Mesendoderm (in vitro differentiated cells): ENCODE data around the gene SRM.
A peak's percentile ranks its signal among the peaks of the same experiment; 100 is the strongest.
"Not testable (repeated sequence)": the region's sequence is repeated elsewhere in the genome, so short reads cannot be mapped to it uniquely, and the experiment has no call there.

ENCODE experiments used
- DNase-seq: peaks from one replicate; pipeline ENCODE4 v3.0.0; 2013
- H2AK5ac ChIP-seq: 2 replicates; pipeline ENCODE4 v1.6.1; 2013; ENCODE audit warnings: low read length, inconsistent platforms
- H2BK120ac ChIP-seq: 2 replicates; pipeline ENCODE4 v1.6.1; 2013; ENCODE audit warnings: low read depth, mild to moderate bottlenecking, low read length, moderate library complexity, mixed read lengths
- H2BK15ac ChIP-seq: replicated peaks from 2 replicates; pipeline ENCODE4 v1.6.1; 2013; ENCODE audit warnings: low read depth, mild to moderate bottlenecking, moderate library complexity
- H2BK5ac ChIP-seq: 2 replicates; pipeline ENCODE4 v1.6.1; 2013; ENCODE audit warnings: low read length, inconsistent platforms
- H3K18ac ChIP-seq: 2 replicates; pipeline ENCODE4 v1.6.1; 2013; ENCODE audit warnings: mild to moderate bottlenecking, low read length, mixed read lengths
- H3K23ac ChIP-seq: one replicate; pipeline ENCODE4 v1.6.1; 2013; ENCODE audit warnings: low read length
- H3K27ac ChIP-seq: 2 replicates; pipeline ENCODE4 v1.5.1; 2013; ENCODE audit warnings: low read depth, mild to moderate bottlenecking, inconsistent platforms, low read length, moderate library complexity
- H3K27me3 ChIP-seq: 2 replicates; pipeline ENCODE4 v1.6.1; 2013; ENCODE audit warnings: low read length, control low read depth, mild to moderate bottlenecking, inconsistent platforms; ENCODE audit not compliant: insufficient read depth, poor library complexity
- H3K36me3 ChIP-seq: 2 replicates; pipeline ENCODE4 v1.6.1; 2013; ENCODE audit warnings: low read length, inconsistent platforms; ENCODE audit not compliant: control insufficient read depth, insufficient read depth
- H3K4ac ChIP-seq: one replicate; pipeline ENCODE4 v1.6.1; 2013; ENCODE audit warnings: low read depth, mild to moderate bottlenecking, low read length, moderate library complexity
- H3K4me1 ChIP-seq: 2 replicates; pipeline ENCODE4 v1.6.1; 2013; ENCODE audit warnings: low read depth, low read length, inconsistent platforms; ENCODE audit not compliant: control insufficient read depth
- H3K4me2 ChIP-seq: 2 replicates; pipeline ENCODE4 v1.6.1; 2013; ENCODE audit warnings: low read length
- H3K4me3 ChIP-seq: 2 replicates; pipeline ENCODE4 v1.5.1; 2013; ENCODE audit warnings: mild to moderate bottlenecking, low read length
- H3K56ac ChIP-seq: one replicate; pipeline ENCODE4 v1.6.1; 2013; ENCODE audit warnings: low read length
- H3K79me1 ChIP-seq: 2 replicates; pipeline ENCODE4 v1.6.1; 2013; ENCODE audit warnings: low read length, inconsistent platforms
- H3K79me2 ChIP-seq: 2 replicates; pipeline ENCODE4 v1.6.1; 2013; ENCODE audit warnings: mild to moderate bottlenecking, low read length; ENCODE audit not compliant: control insufficient read depth, insufficient read depth
- H3K9ac ChIP-seq: 2 replicates; pipeline ENCODE4 v1.6.1; 2013; ENCODE audit warnings: low read length, inconsistent platforms
- H4K5ac ChIP-seq: one replicate; pipeline ENCODE4 v1.6.1; 2013; ENCODE audit warnings: low read length
- H4K8ac ChIP-seq: one replicate; pipeline ENCODE4 v1.6.1; 2013; ENCODE audit warnings: low read depth, mild to moderate bottlenecking, control low read depth, low read length, moderate library complexity
- WGBS: extraction: QIAGEN DNeasy Blood & Tissue Kit; methylation state at CpG from one replicate; pipeline ENCODE4 v1.1.7; 2013; ENCODE audit warnings: low lambda C conversion rate, missing lambda C conversion rate; ENCODE audit not compliant: insufficient coverage; ENCODE audit errors: extremely low coverage; 5-methylcytosine and 5-hydroxymethylcytosine counted together

Gene SRM

GRCh38 chr1:11042065-11042464 lies 17.8 kb downstream of the SRM start:
- H2BK5ac ChIP-seq = no peak overlapping the region
- H3K4ac ChIP-seq = no peak overlapping the region
- no peak overlapping the region for H4K5ac ChIP-seq
- H3K4me1 ChIP-seq = no peaks in the 10 kb centered on the region
- no peak overlapping the region for H2AK5ac ChIP-seq
- H3K23ac ChIP-seq = no peak overlapping the region
- no peak overlapping the region for H3K18ac ChIP-seq
- DNase-seq = no peak
- no peak overlapping the region for H3K9ac ChIP-seq
- no peaks in the 10 kb centered on the region for H3K36me3 ChIP-seq
- no peak overlapping the region for H3K27ac ChIP-seq
- no peak overlapping the region for H3K4me3 ChIP-seq
- no peak overlapping the region for H3K4me2 ChIP-seq
- no peaks in the 10 kb centered on the region for H3K27me3 ChIP-seq
- H3K79me1 ChIP-seq = no peaks in the 10 kb centered on the region
- H2BK120ac ChIP-seq = no peak overlapping the region
- H3K56ac ChIP-seq = no peak overlapping the region
- H2BK15ac ChIP-seq = no peak overlapping the region
- H3K79me2 ChIP-seq = no peaks in the 10 kb centered on the region
- no peak overlapping the region for H4K8ac ChIP-seq
- WGBS = no CpG with 5 or more reads among the region's 3 CpGs

- Histone ChIP-seq H3K9ac (no peak overlapping the region), H3K4ac (no peak overlapping the region), H4K8ac (no peak overlapping the region), H3K27me3 (no peaks in the 10 kb centered on the region), H3K4me3 (no peak overlapping the region), H4K5ac (no peak overlapping the region), H3K27ac (no peak overlapping the region), H2BK15ac (no peak overlapping the region), H3K79me1 (no peaks in the 10 kb centered on the region), H3K79me2 (no peaks in the 10 kb centered on the region), H3K56ac (no peak overlapping the region), H3K4me1 (no peaks in the 10 kb centered on the region), H2BK120ac (no peak overlapping the region), H3K18ac (no peak overlapping the region), H3K4me2 (no peak overlapping the region), H2BK5ac (no peak overlapping the region), H3K36me3 (no peaks in the 10 kb centered on the region), H3K23ac (no peak overlapping the region), H2AK5ac (no peak overlapping the region)
- DNase-seq = no peak
Observed at GRCh38 chr1:11041048-11041447, 18.8 kb downstream of the SRM start.

GRCh38 chr1:11040105-11040429 lies 19.8 kb downstream of the SRM start:
- H3K23ac ChIP-seq, DNase-seq, H4K5ac ChIP-seq, H4K8ac ChIP-seq, H2BK15ac ChIP-seq, H3K4me2 ChIP-seq, H3K56ac ChIP-seq, H3K18ac ChIP-seq, H3K4me1 ChIP-seq, H3K27ac ChIP-seq, H3K79me1 ChIP-seq, H2BK120ac ChIP-seq, H3K9ac ChIP-seq, H3K36me3 ChIP-seq, H2AK5ac ChIP-seq, H2BK5ac ChIP-seq, H3K27me3 ChIP-seq, H3K4me3 ChIP-seq, H3K4ac ChIP-seq, H3K79me2 ChIP-seq: not testable (repeated sequence)
- WGBS = no CpG with 5 or more reads among the region's 7 CpGs

GRCh38 chr1:11039351-11040104 lies 20.3 kb downstream of the SRM start:
- 100% methylated on average over 1 of the region's 2 CpGs for WGBS

GRCh38 chr1:11037740-11038182 lies 22.1 kb downstream of the SRM start:
- DNase-seq = peak; percentile 84
- Histone ChIP-seq H2BK15ac (no peak overlapping the region), H3K27ac (no peak overlapping the region), H3K4me2 (no peak overlapping the region), H3K36me3 (no peaks in the 10 kb centered on the region), H3K79me1 (no peaks in the 10 kb centered on the region), H3K18ac (no peak overlapping the region), H4K8ac (no peak overlapping the region), H2AK5ac (no peak overlapping the region), H3K4me3 (no peak overlapping the region), H3K4ac (no peak overlapping the region), H3K56ac (no peak overlapping the region), H3K27me3 (no peaks in the 10 kb centered on the region), H2BK5ac (no peak overlapping the region), H3K4me1 (no peaks in the 10 kb centered on the region), H3K23ac (no peak overlapping the region), H3K9ac (no peak overlapping the region), H3K79me2 (no peaks in the 10 kb centered on the region), H2BK120ac (no peak overlapping the region), H4K5ac (no peak overlapping the region)
- WGBS = no CpG with 5 or more reads among the region's 8 CpGs

More at GRCh38 chr1:11039351-11040104, 20.3 kb downstream of the SRM start:
- H4K8ac ChIP-seq = no peak overlapping the region
- no peak overlapping the region for H3K4me3 ChIP-seq
- H2BK120ac ChIP-seq = no peak overlapping the region
- no peaks in the 10 kb centered on the region for H3K36me3 ChIP-seq
- no peak for DNase-seq
- H3K4me2 ChIP-seq = no peak overlapping the region
- no peaks in the 10 kb centered on the region for H3K27me3 ChIP-seq
- H3K18ac ChIP-seq = no peak overlapping the region
- H3K4me1 ChIP-seq = no peaks in the 10 kb centered on the region
- H2BK15ac ChIP-seq = no peak overlapping the region
- H3K79me1 ChIP-seq = no peaks in the 10 kb centered on the region
- no peak overlapping the region for H3K27ac ChIP-seq
- H3K79me2 ChIP-seq = no peaks in the 10 kb centered on the region
- no peak overlapping the region for H2BK5ac ChIP-seq
- no peak overlapping the region for H3K4ac ChIP-seq
- no peak overlapping the region for H3K56ac ChIP-seq
- H4K5ac ChIP-seq = no peak overlapping the region
- H3K9ac ChIP-seq = no peak overlapping the region
- H3K23ac ChIP-seq = no peak overlapping the region
- H2AK5ac ChIP-seq = no peak overlapping the region
